Heart right ventricle (tissue), 16 donors: Measurements from ENCODE around the gene ZC3H15. TPM values are rescaled to one million over a fixed set of nuclear protein-coding genes. Genes with fewer than 3 reads are reported as not detected.
"Not testable (repeated sequence)": the region's sequence is repeated elsewhere in the genome, so short reads cannot be mapped to it uniquely, and the experiment has no call there.

Experiments used
- ATAC-seq, 8 donors: fragments of 200-7000 bp; cut with Tn5 transposase; one replicate each; pipeline ENCODE4 v1.9.1; 2020; ENCODE audit warnings: mild to moderate bottlenecking in 8 of 8, moderate library complexity in 8 of 8, moderate number of reproducible peaks in 1 of 8
- DNase-seq, 2 donors: peaks; one replicate each; pipeline ENCODE4 v3.0.0-alpha.2; 2020
- H3K27ac ChIP-seq, 10 donors: fragments of 200-600 bp; sonication (generic) in 2 of 10; one replicate each; pipeline versions ENCODE4 v1.5.0 to v1.8.0; 2020 to 2022; ENCODE audit warnings: mild to moderate bottlenecking in 3 of 10
- H3K27me3 ChIP-seq, 7 donors: fragments of 200-600 bp; one replicate each; pipeline ENCODE4 v1.8.0; 2021 to 2022; ENCODE audit warnings: mild to moderate bottlenecking in 2 of 7
- H3K36me3 ChIP-seq, 9 donors: fragments of 200-600 bp; sonication (generic) in 1 of 9; one replicate each; pipeline versions ENCODE4 v1.5.0 to v1.8.0; 2020 to 2022; ENCODE audit warnings: mild to moderate bottlenecking in 2 of 9
- H3K4me1 ChIP-seq, 9 donors: fragments of 200-600 bp; sonication (generic) in 1 of 9; one replicate each; pipeline versions ENCODE4 v1.5.0 to v1.8.0; 2020 to 2022; ENCODE audit warnings: mild to moderate bottlenecking in 4 of 9
- H3K4me3 ChIP-seq, 10 donors: fragments of 200-600 bp; sonication (generic) in 2 of 10; one replicate each; pipeline versions ENCODE4 v1.5.0 to v1.8.0; 2020 to 2022; ENCODE audit warnings: mild to moderate bottlenecking in 7 of 10, moderate library complexity in 2 of 10
- H3K9me3 ChIP-seq, 11 donors: fragments of 200-600 bp in 10 of 11; sonication (generic) in 2 of 11; one replicate each; pipeline versions ENCODE4 v1.5.0 to v1.8.0; 2013 to 2022; ENCODE audit warnings: mild to moderate bottlenecking in 2 of 11, control low read depth in 1 of 11, moderate library complexity in 1 of 11
- WGBS, 2 donors: extraction: QIAGEN DNeasy Blood & Tissue Kit; methylation state at CpG; one replicate each; pipeline ENCODE4 v1.1.7; 2013; ENCODE audit warnings: inconsistent platforms in 1 of 2; 5-methylcytosine and 5-hydroxymethylcytosine counted together
- intact Hi-C, 10 donors: fragments of 100-400 bp; cut with DNase I; formaldehyde crosslinking; loops; one replicate each; pipeline versions ENCODE4 v1.11.1 to v1.14.2; 2022
- polyA plus RNA-seq, 2 donors: library from polyadenylated mRNA; stranded (reverse); fragments of 200-250 nt; gene quantifications; one replicate each; pipeline ENCODE4 v1.2.3, GENCODE V29; 2013
- total RNA-seq, 10 donors: library from RNA; stranded (reverse); fragmentation: NEBNext Ultra II Directional in 3 of 10; extraction: Animal tissue kit (Norgen Biotek cat#: 25700) in 3 of 10; gene quantifications; one replicate each; pipeline versions ENCODE4 v1.2.1 to v1.2.4, GENCODE V29; 2021 to 2023
- TF ChIP-seq, protein P1 (sequence below), 9 donors: fragments of 200-600 bp; sonication (generic) in 2 of 9; IDR thresholded peaks; one replicate each; pipeline versions ENCODE4 v1.5.0 to v1.8.0; 2021 to 2022; ENCODE audit warnings: antibody characterized with exemption in 9 of 9, mild to moderate bottlenecking in 5 of 9, moderate library complexity in 1 of 9
- donor health status: Arrhythmogenic right ventricular cardiomyopathy.
- donor health status: ischemic (EF 13 %, LVEDD 7.1; RV severe dilation, severe dysfunction).
- donor health status: healthy with polysubstance abuse.
- donor health status: DM: no; HTN: yes; CAD: no.
- donor health status: DM: no; HTN: no; CAD: no.
- donor health status: ischemic (EF 25% LVEDD 6.9; RV normal size, moderate dysfunction).
- donor health status: ischemic (EF 25% LVEDD 5.7; RV mildly dilated, moderate dysfunction).
- donor health status: healthy.
- donor health status: DM: yes; HTN: yes; CAD: no.
- donor health status: Ischemic cardiomyopathy.
- donor health status: ischemic (EF 35%, LVEDD 5.7; RV mildly dilated, moderate dysfunction).
- donor health status: nonischemic (EF 11% LVEDD 7.7; RV severe dilation, severe dysfunction).
- donor health status: DM: yes; HTN: yes; CAD: no.
- donor health status: PGD.
- donor health status: ischemic (EF 29% LVEDD 5.4; RV normal size, mild dysfunction).
- donor health status: nonischemic (EF 23%, LVEDD 6.1; RV moderate dilation, normal function).

The ZC3H15 gene
- total and polyA plus RNA-seq, 12 donors: 25.1 to 38.8 (median 31.1) TPM

DNA sequence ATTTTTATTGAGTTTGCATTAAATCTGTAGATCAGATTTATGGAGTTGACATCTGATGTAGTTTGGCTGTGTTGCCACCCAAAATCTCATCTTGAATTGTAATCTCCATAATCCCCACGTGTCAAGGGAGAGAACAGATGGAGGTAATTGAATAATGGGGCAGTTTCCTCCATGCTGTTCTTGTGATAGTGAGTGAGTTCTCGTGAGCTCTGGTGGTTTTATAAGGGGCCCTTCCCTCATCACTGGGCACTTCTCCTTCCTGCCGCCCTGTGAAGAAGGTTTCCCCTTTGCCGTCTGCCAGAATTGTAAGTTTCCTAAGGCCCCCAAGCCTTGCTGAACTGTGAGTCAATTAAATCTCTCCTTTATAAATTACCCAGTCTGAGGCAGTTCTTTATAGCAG is 32.2 kb downstream of the ZC3H15 start:
- peaks cover 0 to 7% (median 0%) of the 10 kb centered on the region in 9 donors for H3K4me1 ChIP-seq
- TF ChIP-seq, protein P1, sequence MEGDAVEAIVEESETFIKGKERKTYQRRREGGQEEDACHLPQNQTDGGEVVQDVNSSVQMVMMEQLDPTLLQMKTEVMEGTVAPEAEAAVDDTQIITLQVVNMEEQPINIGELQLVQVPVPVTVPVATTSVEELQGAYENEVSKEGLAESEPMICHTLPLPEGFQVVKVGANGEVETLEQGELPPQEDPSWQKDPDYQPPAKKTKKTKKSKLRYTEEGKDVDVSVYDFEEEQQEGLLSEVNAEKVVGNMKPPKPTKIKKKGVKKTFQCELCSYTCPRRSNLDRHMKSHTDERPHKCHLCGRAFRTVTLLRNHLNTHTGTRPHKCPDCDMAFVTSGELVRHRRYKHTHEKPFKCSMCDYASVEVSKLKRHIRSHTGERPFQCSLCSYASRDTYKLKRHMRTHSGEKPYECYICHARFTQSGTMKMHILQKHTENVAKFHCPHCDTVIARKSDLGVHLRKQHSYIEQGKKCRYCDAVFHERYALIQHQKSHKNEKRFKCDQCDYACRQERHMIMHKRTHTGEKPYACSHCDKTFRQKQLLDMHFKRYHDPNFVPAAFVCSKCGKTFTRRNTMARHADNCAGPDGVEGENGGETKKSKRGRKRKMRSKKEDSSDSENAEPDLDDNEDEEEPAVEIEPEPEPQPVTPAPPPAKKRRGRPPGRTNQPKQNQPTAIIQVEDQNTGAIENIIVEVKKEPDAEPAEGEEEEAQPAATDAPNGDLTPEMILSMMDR (IDR thresholded peaks at IDR 0.05): no peak
- 75 to 82% methylated on average over 4 of the region's 4 CpGs for WGBS, 2 donors
- H3K36me3 ChIP-seq: peaks cover 0 to 57% (median 11%) of the 10 kb centered on the region in 9 donors
- no peak overlapping the region for H3K27ac ChIP-seq
- H3K27me3 ChIP-seq: no peaks in the 10 kb centered on the region
- no peak for DNase-seq
- no peaks in the 10 kb centered on the region for H3K9me3 ChIP-seq
- H3K4me3 ChIP-seq: no peak overlapping the region
- intact Hi-C loops: loop anchor here in 1 of 10 donors (10.0 kb wide), 1 partner anchor 67 kb away; no protein-coding TSS in a partner anchor
- ATAC-seq: no peak

- Histone ChIP-seq H3K4me3 (no peak overlapping the region), H3K27me3 (no peaks in the 10 kb centered on the region)
- 80 to 82% methylated on average over 3 of the region's 3 CpGs for WGBS, 2 donors
Observed at GRCh38 chr2:186518945-186519344, 32.9 kb downstream of the ZC3H15 start.

GRCh38 chr2:186521570-186522153 is 35.6 kb downstream of the ZC3H15 start:
- not testable (repeated sequence) for ATAC-seq, H3K4me1 ChIP-seq, H3K27ac ChIP-seq, DNase-seq, H3K9me3 ChIP-seq, H3K4me3 ChIP-seq, H3K27me3 ChIP-seq
- intact Hi-C loops: loop anchor here in 1 of 10 donors (5.0 kb wide), 1 partner anchor 71 kb away; the partner anchor contains the start of gene ITGAV
- WGBS, 2 donors: 86 to 93% methylated on average over 9 of the region's 9 CpGs
- peaks cover 0 to 39% (median 11%) of the 10 kb centered on the region in 9 donors for H3K36me3 ChIP-seq

More at GRCh38 chr2:186518945-186519344, 32.9 kb downstream of the ZC3H15 start:
- peaks cover 0 to 7% (median 0%) of the 10 kb centered on the region in 9 donors for H3K4me1 ChIP-seq
- ATAC-seq (no peak), DNase-seq (no peak)
- H3K9me3 ChIP-seq: no peaks in the 10 kb centered on the region
- H3K36me3 ChIP-seq: peaks cover 0 to 51% (median 11%) of the 10 kb centered on the region in 9 donors
- no peak overlapping the region for H3K27ac ChIP-seq
- intact Hi-C loops: loop anchor here in 1 of 10 donors (10.0 kb wide), 1 partner anchor 66 kb away; no protein-coding TSS in a partner anchor
- TF ChIP-seq, protein P1 (IDR thresholded peaks at IDR 0.05): no peak

DNA sequence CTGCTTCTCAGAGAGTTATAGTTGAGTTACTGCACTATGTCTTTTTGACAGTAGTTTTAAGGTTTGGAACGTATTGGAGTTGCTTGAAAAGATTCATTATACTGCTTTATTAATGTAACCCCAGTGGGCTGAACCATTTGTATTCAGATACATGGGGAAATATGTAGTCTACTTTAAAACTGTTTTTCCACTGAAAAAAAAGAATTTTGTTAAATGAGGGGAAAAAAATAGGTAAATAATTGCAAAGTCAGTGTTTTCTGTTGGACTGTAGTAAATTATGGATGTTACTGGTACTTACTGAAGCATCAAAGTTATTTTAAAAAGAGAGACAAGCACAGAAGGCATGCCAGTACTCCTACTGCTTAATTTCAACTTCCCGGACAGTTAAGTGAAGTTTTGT is 36.4 kb downstream of the ZC3H15 start:
- Histone ChIP-seq H3K27me3 (no peaks in the 10 kb centered on the region), H3K4me3 (no peak overlapping the region), H3K9me3 (peaks cover 0 to 4% (median 0%) of the 10 kb centered on the region in 11 donors), H3K36me3 (peaks cover 0 to 33% (median 11%) of the 10 kb centered on the region in 9 donors), H3K4me1 (peaks cover 0 to 8% (median 0%) of the 10 kb centered on the region in 9 donors), H3K27ac (no peak overlapping the region)
- 81 to 82% methylated on average over 2 of the region's 2 CpGs for WGBS, 2 donors
- TF ChIP-seq, protein P1 (IDR thresholded peaks at IDR 0.05): no peak
- intact Hi-C loops: loop anchor here in 1 of 10 donors (5.0 kb wide), 1 partner anchor 70 kb away; the partner anchor contains the start of gene ITGAV
- DNase-seq (no peak), ATAC-seq (no peak)

DNA sequence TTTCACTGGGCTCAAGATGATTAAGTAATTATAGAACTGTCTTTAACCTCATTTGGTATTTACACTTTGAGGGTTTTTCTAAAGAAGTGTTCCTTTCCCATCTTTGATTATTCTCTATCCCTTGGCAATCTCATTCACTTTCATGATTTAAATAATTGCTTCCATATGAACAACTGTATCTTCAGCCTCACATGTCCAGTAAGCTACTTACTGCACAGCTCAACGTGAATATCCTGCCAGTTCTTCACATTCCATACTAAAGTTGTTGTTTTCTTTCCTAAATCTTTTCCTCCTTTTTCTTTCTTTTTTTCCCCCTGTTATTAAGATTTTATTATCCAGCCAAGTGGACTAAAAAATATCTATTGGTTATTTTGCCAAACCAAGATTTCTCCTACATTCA is 37.7 kb downstream of the ZC3H15 start:
- Histone ChIP-seq H3K27me3 (no peaks in the 10 kb centered on the region), H3K27ac (no peak overlapping the region), H3K4me1 (peaks cover 0 to 8% (median 0%) of the 10 kb centered on the region in 9 donors), H3K36me3 (peaks cover 0 to 20% (median 11%) of the 10 kb centered on the region in 9 donors), H3K4me3 (no peak overlapping the region), H3K9me3 (peaks cover 0 to 4% (median 0%) of the 10 kb centered on the region in 11 donors)
- TF ChIP-seq, protein P1 (IDR thresholded peaks at IDR 0.05): no peak
- intact Hi-C loops: loop anchor here in 1 of 10 donors (5.0 kb wide), 1 partner anchor 69 kb away; the partner anchor contains the start of gene ITGAV
- 52 to 59% methylated on average over 1 of the region's 1 CpG for WGBS, 2 donors
- ATAC-seq (no peak), DNase-seq (no peak)
